ENCODE measurements around the gene NDUFV2. TPM values are rescaled to one million over a fixed set of nuclear protein-coding genes. Genes with fewer than 3 reads are reported as not detected.

Gene NDUFV2
- total RNA-seq, result 100 to 1,000 TPM; 342 to 361 TPM

GRCh38 chr18:9102508-9103375 lies at the start of gene NDUFV2:
Gene NDUFV2 (plus strand): TSS chr18:9102699. CDS start chr18:9102744, 45 bp downstream.
- POLR2A ChIA-PET, result interaction anchor here (1.0 to 4.3 kb wide), 9 partner anchors 9 to 811 kb away, joined by 3 to 47 read pairs (median 11); partner anchors contain the start of genes ANKRD12 and VAPA
- CTCF ChIA-PET, result interaction anchor here (0.8 to 3.5 kb wide), 4 partner anchors 12 to 35 kb away, joined by 5 to 11 read pairs (median 5); no protein-coding TSS in a partner anchor

GRCh38 chr18:9053814-9054213 lies 48.7 kb upstream of the NDUFV2 start:
- POLR2A ChIA-PET, result no interaction called here
- CTCF ChIA-PET, result no interaction called here

- ChIA-PET POLR2A (interaction anchor here (0.6 kb wide), 1 partner anchor 23 kb away, joined by 5 read pairs; no protein-coding TSS in a partner anchor), CTCF (interaction anchor here (1.3 kb wide), 1 partner anchor 10 kb away, joined by 3 read pairs; no protein-coding TSS in a partner anchor)
These were observed 47.3 kb upstream of the NDUFV2 start for GRCh38 chr18:9055185-9055584.

GRCh38 chr18:9055626-9056025 lies 46.9 kb upstream of the NDUFV2 start:
- POLR2A ChIA-PET, result interaction anchor here (0.6 kb wide), 1 partner anchor 23 kb away, joined by 5 read pairs; no protein-coding TSS in a partner anchor
- CTCF ChIA-PET, result interaction anchor here (1.3 kb wide), 1 partner anchor 9 kb away, joined by 3 read pairs; no protein-coding TSS in a partner anchor

- ChIA-PET POLR2A (no interaction called here), CTCF (no interaction called here)
These were observed 44.9 kb upstream of the NDUFV2 start for GRCh38 chr18:9057646-9058045.

GRCh38 chr18:9058406-9058805 lies 44.1 kb upstream of the NDUFV2 start:
- CTCF ChIA-PET, result no interaction called here
- POLR2A ChIA-PET, result no interaction called here

- ChIA-PET CTCF (no interaction called here), POLR2A (interaction anchor here (0.7 kb wide), 1 partner anchor 293 kb away, joined by 8 read pairs; no protein-coding TSS in a partner anchor)
These were observed 40.1 kb upstream of the NDUFV2 start for GRCh38 chr18:9062418-9062751.

- POLR2A ChIA-PET, result no interaction called here
- CTCF ChIA-PET, result interaction anchor here (0.9 kb wide), 1 partner anchor 82 kb away, joined by 3 read pairs; no protein-coding TSS in a partner anchor
These were observed 36.6 kb upstream of the NDUFV2 start for GRCh38 chr18:9065864-9066263.

- ChIA-PET POLR2A (no interaction called here), CTCF (interaction anchor here (0.9 kb wide), 1 partner anchor 82 kb away, joined by 3 read pairs; no protein-coding TSS in a partner anchor)
These were observed 36.1 kb upstream of the NDUFV2 start for GRCh38 chr18:9066358-9066757.

GRCh38 chr18:9066817-9067306 lies 35.6 kb upstream of the NDUFV2 start:
- ChIA-PET CTCF (interaction anchor here (0.9 kb wide), 1 partner anchor 81 kb away, joined by 3 read pairs; no protein-coding TSS in a partner anchor), POLR2A (no interaction called here)

GRCh38 chr18:9067823-9068222 lies 34.7 kb upstream of the NDUFV2 start:
- POLR2A ChIA-PET, result no interaction called here
- CTCF ChIA-PET, result no interaction called here

- ChIA-PET POLR2A (interaction anchor here (0.6 kb wide), 1 partner anchor 49 kb away, joined by 4 read pairs; no protein-coding TSS in a partner anchor), CTCF (no interaction called here)
These were observed 34.2 kb upstream of the NDUFV2 start for GRCh38 chr18:9068346-9068745.

- POLR2A ChIA-PET, result no interaction called here
These were observed 32.9 kb upstream of the NDUFV2 start for GRCh38 chr18:9069601-9070000.

GRCh38 chr18:9070212-9070611 lies 32.3 kb upstream of the NDUFV2 start:
- POLR2A ChIA-PET, result no interaction called here
- CTCF ChIA-PET, result no interaction called here

More at GRCh38 chr18:9069601-9070000, 32.9 kb upstream of the NDUFV2 start:
- CTCF ChIA-PET, result no interaction called here

GRCh38 chr18:9079818-9080528 lies 22.5 kb upstream of the NDUFV2 start:
- ChIA-PET CTCF (interaction anchor here (0.6 to 4.2 kb wide), 2 partner anchors 24 to 296 kb away, joined by 3 to 11 read pairs; partner anchors contain the start of gene NDUFV2), POLR2A (no interaction called here)

- POLR2A ChIA-PET, result interaction anchor here (1.7 to 3.4 kb wide), 5 partner anchors 9 to 56 kb away, joined by 11 to 40 read pairs (median 19); partner anchors contain the start of genes ANKRD12 and NDUFV2
- CTCF ChIA-PET, result interaction anchor here (1.0 to 4.2 kb wide), 6 partner anchors 8 to 50 kb away, joined by 3 to 11 read pairs (median 6); partner anchors contain the start of gene NDUFV2
These were observed 20.6 kb upstream of the NDUFV2 start for GRCh38 chr18:9081940-9082339.

- ChIA-PET POLR2A (interaction anchor here (0.6 to 3.4 kb wide), 11 partner anchors 8 to 159 kb away, joined by 3 to 40 read pairs (median 7); partner anchors contain the start of genes ANKRD12 and NDUFV2), CTCF (interaction anchor here (0.7 to 4.2 kb wide), 13 partner anchors 9 to 161 kb away, joined by 3 to 11 read pairs (median 4); partner anchors contain the start of genes ANKRD12 and NDUFV2)
These were observed 19.6 kb upstream of the NDUFV2 start for GRCh38 chr18:9082711-9083510.

- CTCF ChIA-PET, result interaction anchor here (0.6 to 1.1 kb wide), 3 partner anchors 31 to 176 kb away, joined by 3 read pairs; no protein-coding TSS in a partner anchor
- POLR2A ChIA-PET, result interaction anchor here (0.7 kb wide), 1 partner anchor 10 kb away, joined by 4 read pairs; no protein-coding TSS in a partner anchor
These were observed 16.5 kb upstream of the NDUFV2 start for GRCh38 chr18:9086015-9086414.
